HUES48 (cell line): ENCODE data around the gene PTPRN2.
A peak's percentile ranks its signal among the peaks of the same experiment; 100 is the strongest.

Experiments used
- H3K27ac ChIP-seq: one replicate; pipeline ENCODE4 v1.7.0; 2013; ENCODE audit warnings: low read depth, low read length, inconsistent platforms
- H3K27me3 ChIP-seq: 2 replicates; pipeline ENCODE4 v1.6.1; 2013; ENCODE audit warnings: mild to moderate bottlenecking, low read length; ENCODE audit not compliant: control insufficient read depth, insufficient read depth
- H3K36me3 ChIP-seq: 2 replicates; pipeline ENCODE4 v1.6.1; 2013; ENCODE audit warnings: low read length; ENCODE audit not compliant: control insufficient read depth, insufficient read depth
- H3K4me1 ChIP-seq: 2 replicates; pipeline ENCODE4 v1.6.1; 2013; ENCODE audit warnings: mild to moderate bottlenecking, low read length; ENCODE audit not compliant: control insufficient read depth, insufficient read depth
- H3K4me3 ChIP-seq: 2 replicates; pipeline ENCODE4 v1.5.1; 2013; ENCODE audit warnings: mild to moderate bottlenecking, low read depth, low read length
- H3K9ac ChIP-seq: 2 replicates; pipeline ENCODE4 v1.6.1; 2013; ENCODE audit warnings: mild to moderate bottlenecking, low read depth, low read length, moderate library complexity
- H3K9me3 ChIP-seq: 2 replicates; pipeline ENCODE4 v1.6.1; 2013; ENCODE audit warnings: low read length; ENCODE audit not compliant: control insufficient read depth, insufficient read depth

Gene PTPRN2

GRCh38 chr7:157846271-157846670 lies 741.4 kb downstream of the PTPRN2 start:
- H3K4me1 ChIP-seq: peaks cover 25% of the 10 kb centered on the region
- H3K27ac ChIP-seq: no peak overlapping the region
- H3K9ac ChIP-seq: no peak overlapping the region
- no peak overlapping the region for H3K4me3 ChIP-seq
- no peaks in the 10 kb centered on the region for H3K36me3 ChIP-seq
- H3K27me3 ChIP-seq: no peaks in the 10 kb centered on the region
- H3K9me3 ChIP-seq: no peaks in the 10 kb centered on the region

- Histone ChIP-seq H3K4me3 (no peak overlapping the region), H3K27me3 (no peaks in the 10 kb centered on the region), H3K27ac (no peak overlapping the region), H3K9me3 (no peaks in the 10 kb centered on the region), H3K4me1 (peaks cover 34% of the 10 kb centered on the region), H3K36me3 (no peaks in the 10 kb centered on the region), H3K9ac (no peak overlapping the region)
Observed at GRCh38 chr7:157845203-157845835, 742.3 kb downstream of the PTPRN2 start.

- Histone ChIP-seq H3K4me1 (peaks cover 34% of the 10 kb centered on the region), H3K27me3 (no peaks in the 10 kb centered on the region), H3K27ac (no peak overlapping the region), H3K36me3 (no peaks in the 10 kb centered on the region), H3K4me3 (no peak overlapping the region), H3K9ac (no peak overlapping the region), H3K9me3 (0 out of 2 replicates have a peak, but pooled peaks cover 4% of the 10 kb centered on the region)
Observed at GRCh38 chr7:157844611-157845010, 743.0 kb downstream of the PTPRN2 start.

- H3K27me3 ChIP-seq: no peaks in the 10 kb centered on the region
- 0 out of 2 replicates have a peak, but pooled peaks cover 4% of the 10 kb centered on the region for H3K9me3 ChIP-seq
- no peaks in the 10 kb centered on the region for H3K36me3 ChIP-seq
- no peak overlapping the region for H3K4me3 ChIP-seq
- peaks cover 34% of the 10 kb centered on the region for H3K4me1 ChIP-seq
- no peak overlapping the region for H3K9ac ChIP-seq
- no peak overlapping the region for H3K27ac ChIP-seq
Observed at GRCh38 chr7:157844141-157844540, 743.5 kb downstream of the PTPRN2 start.

- Histone ChIP-seq H3K27ac (no peak overlapping the region), H3K4me3 (no peak overlapping the region), H3K9ac (no peak overlapping the region), H3K36me3 (no peaks in the 10 kb centered on the region), H3K9me3 (0 out of 2 replicates have a peak, but pooled peaks cover 4% of the 10 kb centered on the region), H3K27me3 (no peaks in the 10 kb centered on the region), H3K4me1 (peaks cover 34% of the 10 kb centered on the region)
Observed at GRCh38 chr7:157843336-157844140, 744.1 kb downstream of the PTPRN2 start.

- H3K4me1 ChIP-seq: peaks cover 34% of the 10 kb centered on the region
- H3K4me3 ChIP-seq: no peak overlapping the region
- H3K9me3 ChIP-seq: 0 out of 2 replicates have a peak, but pooled peaks cover 4% of the 10 kb centered on the region
- H3K9ac ChIP-seq: no peak overlapping the region; the same call in 1 of the 2 replicates
- no peaks in the 10 kb centered on the region for H3K27me3 ChIP-seq
- H3K36me3 ChIP-seq: no peaks in the 10 kb centered on the region
- peak overlapping the region; percentile 79 for H3K27ac ChIP-seq
Observed at GRCh38 chr7:157841773-157842370, 745.8 kb downstream of the PTPRN2 start.

- Histone ChIP-seq H3K9me3 (0 out of 2 replicates have a peak, but pooled peaks cover 4% of the 10 kb centered on the region), H3K4me3 (no peak overlapping the region), H3K36me3 (no peaks in the 10 kb centered on the region), H3K9ac (no peak overlapping the region), H3K4me1 (peaks cover 34% of the 10 kb centered on the region), H3K27ac (peak overlapping the region; percentile 79), H3K27me3 (no peaks in the 10 kb centered on the region)
Observed at GRCh38 chr7:157840914-157841772, 746.5 kb downstream of the PTPRN2 start.

GRCh38 chr7:157840174-157840913 lies 747.3 kb downstream of the PTPRN2 start:
- no peak overlapping the region for H3K4me3 ChIP-seq
- 0 out of 2 replicates have a peak, but pooled peaks cover 4% of the 10 kb centered on the region for H3K9me3 ChIP-seq
- H3K4me1 ChIP-seq: peaks cover 40% of the 10 kb centered on the region
- H3K27me3 ChIP-seq: no peaks in the 10 kb centered on the region
- H3K36me3 ChIP-seq: no peaks in the 10 kb centered on the region
- no peak overlapping the region for H3K27ac ChIP-seq
- no peak overlapping the region for H3K9ac ChIP-seq

- H3K4me3 ChIP-seq: no peak overlapping the region
- no peak overlapping the region for H3K9ac ChIP-seq
- H3K36me3 ChIP-seq: no peaks in the 10 kb centered on the region
- peaks cover 46% of the 10 kb centered on the region for H3K4me1 ChIP-seq
- no peaks in the 10 kb centered on the region for H3K27me3 ChIP-seq
- H3K9me3 ChIP-seq: 0 out of 2 replicates have a peak, but pooled peaks cover 4% of the 10 kb centered on the region
- no peak overlapping the region for H3K27ac ChIP-seq
Observed at GRCh38 chr7:157839672-157840167, 747.9 kb downstream of the PTPRN2 start.

- H3K27me3 ChIP-seq: no peaks in the 10 kb centered on the region
- H3K9ac ChIP-seq: no peak overlapping the region
- 0 out of 2 replicates have a peak, but pooled peaks cover 4% of the 10 kb centered on the region for H3K9me3 ChIP-seq
Observed at GRCh38 chr7:157839226-157839625, 748.4 kb downstream of the PTPRN2 start.

More at GRCh38 chr7:157839226-157839625, 748.4 kb downstream of the PTPRN2 start:
- Histone ChIP-seq H3K27ac (no peak overlapping the region), H3K36me3 (no peaks in the 10 kb centered on the region), H3K4me1 (peaks cover 49% of the 10 kb centered on the region), H3K4me3 (no peak overlapping the region)
